Stimulated activated CD4-positive, alpha-beta T cell treated with anti-CD3 and anti-CD28 coated beads, Interleukin-1b, Interleukin-23, amount 100 ng/mL, for 24 hours (primary cell): ENCODE data around the gene MYL4.
A peak's percentile ranks its signal among the peaks of the same experiment; 100 is the strongest.
"Not testable (repeated sequence)": the region's sequence is repeated elsewhere in the genome, so short reads cannot be mapped to it uniquely, and the experiment has no call there.

Experiments
- DNase-seq, 4 experiments: peaks; one replicate each; pipeline ENCODE4 v3.0.0-alpha.2; 2020; ENCODE audit warnings: low read depth in 4 of 4, low spot score in 1 of 4

The MYL4 gene

DNA sequence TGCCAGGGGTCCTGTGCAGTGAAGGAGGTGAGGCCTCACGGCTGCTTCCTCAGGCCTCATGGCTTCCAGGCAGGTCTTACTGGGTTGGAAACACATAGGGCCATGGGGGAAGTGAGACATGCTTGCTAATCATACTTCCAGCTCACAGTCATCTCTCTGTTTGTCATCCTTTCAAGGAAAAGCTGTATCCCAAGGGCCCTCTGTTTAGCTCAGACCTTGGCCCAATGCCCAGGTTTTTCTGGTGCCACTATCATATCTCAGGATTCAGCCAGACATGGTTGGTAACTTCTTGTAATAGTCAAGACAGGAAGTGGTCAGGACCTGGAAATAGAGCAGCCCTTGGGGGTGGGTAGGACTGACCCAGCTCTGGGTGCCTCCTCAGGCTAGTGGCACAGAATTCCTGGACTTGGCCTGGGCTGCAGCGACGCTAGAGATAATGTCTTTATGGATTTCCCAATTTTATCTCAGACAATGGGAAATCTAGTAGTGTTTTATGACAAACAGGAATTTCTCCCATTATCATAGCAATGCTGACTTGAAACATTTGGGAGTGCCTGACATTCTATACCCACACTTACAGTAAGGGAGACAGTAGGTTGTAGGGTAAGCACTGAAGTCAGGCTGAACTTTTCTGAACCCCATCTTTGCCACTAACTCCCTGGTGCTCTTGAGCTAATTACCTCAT, 31.0 kb downstream of the MYL4 start:
- DNase-seq, result no peak

DNA sequence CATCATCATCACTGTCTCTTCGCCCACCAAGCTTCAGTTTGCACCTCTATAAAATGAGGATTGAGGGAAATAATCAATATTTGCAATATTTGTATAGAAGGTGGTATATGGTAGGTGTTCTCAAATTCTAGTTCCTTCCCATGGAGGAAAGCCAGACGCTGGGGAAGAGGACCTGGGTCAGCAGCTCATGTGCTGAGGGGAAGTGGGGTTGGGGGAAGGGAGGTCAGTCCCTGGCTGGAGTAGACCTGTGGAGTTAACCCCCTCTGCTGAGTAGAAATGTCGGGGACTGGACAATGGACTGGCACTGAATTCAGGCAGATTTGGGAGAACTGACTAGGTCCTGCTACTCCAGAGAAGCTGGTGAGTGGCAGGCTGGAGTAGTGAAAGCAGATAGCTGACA, 31.7 kb downstream of the MYL4 start:
- no peak for DNase-seq

- DNase-seq, result no peak
These were observed 33.5 kb downstream of the MYL4 start for GRCh38 chr17:47242648-47243047.

DNA sequence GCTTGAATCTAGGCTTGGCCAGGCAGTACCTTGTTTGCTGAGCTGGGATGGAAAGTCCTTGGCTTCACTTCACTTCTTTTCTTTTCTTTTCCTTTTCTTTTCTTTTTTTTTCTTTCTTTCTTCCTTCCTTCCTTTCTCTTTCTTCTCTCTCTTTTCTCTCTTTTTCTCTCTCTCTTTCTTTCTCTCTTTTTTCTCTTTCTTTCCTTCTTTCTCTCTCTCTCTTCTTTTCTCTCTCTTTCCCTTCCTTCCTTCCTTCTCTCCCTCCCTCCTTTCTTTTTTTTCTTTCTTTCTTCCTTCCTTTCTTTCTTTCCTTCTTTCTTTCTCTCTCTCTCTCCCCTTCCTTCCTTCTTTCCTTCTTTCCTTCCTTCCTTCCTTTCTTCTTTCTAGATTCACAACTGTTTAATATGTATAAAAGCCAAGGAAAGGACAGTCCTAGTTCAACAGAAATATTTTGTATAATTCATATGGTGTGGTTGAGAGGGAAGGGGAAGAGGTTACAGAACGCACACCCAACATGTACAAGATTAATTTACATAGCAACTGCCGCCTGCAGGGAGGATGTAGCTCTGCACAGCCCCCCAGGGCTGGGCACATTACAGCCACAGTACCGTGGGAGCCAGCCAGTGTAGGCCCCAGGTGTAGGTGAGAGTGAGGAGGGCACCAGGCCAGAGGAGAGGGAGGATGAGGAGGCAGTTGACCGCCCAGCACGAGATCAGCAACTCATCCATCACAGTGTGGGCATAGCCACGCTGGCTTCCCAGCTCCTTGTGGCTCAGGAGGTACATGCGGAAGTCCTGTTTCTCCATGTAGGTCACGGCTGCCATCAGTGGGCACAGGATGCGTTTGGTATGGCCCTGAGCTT, 34.8 kb downstream of the MYL4 start:
- no peak for DNase-seq

DNA sequence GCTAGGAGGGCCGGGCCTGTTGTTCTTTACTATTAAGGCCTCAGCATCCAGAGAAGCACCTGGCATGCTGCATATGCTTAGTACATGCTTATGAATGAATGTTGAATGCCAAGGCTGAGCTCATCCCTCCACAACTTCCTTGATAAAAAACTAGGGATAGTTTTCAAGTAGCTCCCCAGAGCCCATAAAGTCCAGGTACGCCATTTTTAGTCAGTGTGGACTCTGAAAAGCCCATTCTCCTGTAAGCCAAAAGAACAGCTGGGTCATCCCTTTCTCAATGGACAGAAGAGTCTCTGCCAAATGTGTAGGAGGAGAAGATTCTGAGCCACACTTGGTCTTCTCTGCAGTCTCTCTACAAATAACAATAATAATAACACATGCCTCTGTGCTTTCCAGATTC, 35.5 kb downstream of the MYL4 start:
- no peak for DNase-seq

DNA sequence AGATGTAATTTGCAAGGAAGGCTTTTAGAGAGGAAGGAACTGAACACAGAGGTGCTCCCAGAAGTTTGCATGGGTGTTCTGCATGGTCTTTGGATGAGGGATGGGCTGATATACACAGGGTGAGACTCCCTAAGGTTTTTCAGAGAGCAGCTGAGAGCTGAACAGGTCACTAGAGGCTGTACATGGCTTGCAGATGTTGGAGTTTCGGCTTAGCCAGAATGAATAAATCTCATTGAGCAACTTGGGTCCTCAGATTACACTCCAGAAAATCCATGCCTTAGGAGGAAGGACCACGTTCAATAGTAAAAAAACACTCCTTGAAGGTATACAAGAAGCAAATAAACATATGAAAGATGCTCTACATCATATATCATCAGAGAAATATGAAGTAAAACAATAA, 37.0 kb downstream of the MYL4 start:
- no peak for DNase-seq

DNA sequence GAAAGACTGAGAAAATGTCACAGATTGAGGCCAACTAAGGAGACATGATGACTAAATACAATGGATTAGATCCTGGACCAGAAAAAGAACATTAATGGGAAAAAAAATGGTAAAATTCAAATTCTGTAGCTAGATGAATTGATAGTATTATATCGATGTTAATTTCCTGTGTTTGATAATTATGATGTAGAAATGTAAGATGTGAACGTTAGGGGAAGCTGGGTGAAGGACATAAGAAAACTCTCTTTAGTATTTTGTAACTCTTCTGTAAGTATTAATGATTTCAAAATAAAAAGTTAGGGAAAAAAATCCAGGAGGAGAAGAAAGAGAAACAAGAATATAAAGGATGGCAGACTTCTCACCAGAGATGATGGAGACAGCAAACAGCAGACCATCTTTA, 41.7 kb downstream of the MYL4 start:
- DNase-seq, result no peak

GRCh38 chr17:47251421-47251940, 42.3 kb downstream of the MYL4 start:
- no peak for DNase-seq

GRCh38 chr17:47252209-47252608, 43.1 kb downstream of the MYL4 start:
- no peak for DNase-seq

- DNase-seq, result no peak
These were observed 43.8 kb downstream of the MYL4 start for GRCh38 chr17:47252766-47253512.

GRCh38 chr17:47253541-47254402, 44.6 kb downstream of the MYL4 start, which contains the start of gene ITGB3:
Gene ITGB3 (plus strand): TSS chr17:47253827. CDS start chr17:47253862, 35 bp downstream.
- peak in 3 of 4 experiments; percentile 25 to 52 (median 39) for DNase-seq

- no peak for DNase-seq
These were observed 45.3 kb downstream of the MYL4 start for GRCh38 chr17:47254403-47254943.

GRCh38 chr17:47257651-47258339, 48.6 kb downstream of the MYL4 start:
- DNase-seq, result no peak

DNA sequence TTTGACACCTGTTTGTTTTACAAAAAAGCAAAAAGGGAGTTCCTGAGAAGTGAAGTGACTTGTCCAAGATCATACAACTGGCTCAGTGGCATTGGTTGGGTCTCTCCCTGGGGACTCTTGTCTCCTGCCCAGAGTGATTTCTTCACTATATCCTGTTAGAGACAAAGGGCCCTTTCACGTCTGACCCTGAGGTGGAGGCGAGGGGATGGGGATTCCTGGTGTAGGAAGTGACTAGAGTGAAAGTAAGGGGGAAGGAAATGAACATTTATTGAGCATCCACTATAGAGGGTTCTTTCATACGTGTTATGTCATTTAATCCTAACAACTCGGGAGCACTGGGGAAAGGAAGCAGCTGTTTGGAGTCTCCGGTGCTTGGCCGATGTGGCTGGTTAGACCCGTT, 53.4 kb downstream of the MYL4 start:
- DNase-seq, result no peak

DNA sequence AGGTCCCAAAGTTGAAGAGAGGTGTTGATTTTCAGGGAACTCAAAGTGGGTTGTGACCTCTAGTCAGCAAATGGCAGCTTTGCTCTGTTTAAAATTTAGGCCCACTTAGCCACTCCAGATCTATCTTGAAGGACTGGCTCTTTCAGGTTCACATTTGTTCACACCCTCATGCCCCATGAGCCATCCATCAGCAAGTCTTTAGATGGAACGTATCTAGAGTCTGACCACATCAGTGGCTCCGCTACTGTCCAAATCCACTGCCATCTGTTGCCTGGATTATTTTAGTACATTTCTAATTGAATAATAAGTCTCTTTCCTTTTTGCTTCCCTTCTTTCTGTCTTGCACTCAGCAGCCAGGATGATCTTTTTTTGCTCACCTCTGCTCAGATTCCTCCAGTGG, 55.0 kb downstream of the MYL4 start:
- no peak for DNase-seq

DNA sequence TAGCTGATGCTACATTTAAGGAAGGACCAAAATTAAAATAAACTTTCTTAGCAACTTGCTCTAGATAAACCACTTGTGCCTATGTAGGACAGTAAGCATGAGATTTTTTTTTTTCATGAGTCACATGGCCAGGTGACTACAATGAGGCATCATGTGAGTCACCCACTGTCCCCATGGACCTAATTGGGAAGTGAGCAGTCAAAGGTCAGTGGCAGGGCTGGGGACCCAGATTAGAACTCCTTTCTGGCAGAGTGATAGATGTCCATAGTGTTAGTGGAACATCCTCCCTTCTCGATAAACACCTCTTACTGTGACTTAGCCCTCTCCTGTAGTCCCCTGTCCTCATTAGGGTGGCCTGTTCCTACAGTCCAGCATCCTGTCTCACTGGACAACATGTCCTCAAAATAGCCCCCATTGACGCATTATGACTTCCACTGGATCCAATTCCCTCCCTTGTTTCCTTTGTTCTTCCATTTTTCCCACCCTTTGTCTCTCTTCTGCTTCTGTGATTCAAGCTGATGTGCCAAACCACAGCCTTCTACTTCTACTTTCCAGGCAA, 56.9 kb downstream of the MYL4 start:
- no peak for DNase-seq

DNA sequence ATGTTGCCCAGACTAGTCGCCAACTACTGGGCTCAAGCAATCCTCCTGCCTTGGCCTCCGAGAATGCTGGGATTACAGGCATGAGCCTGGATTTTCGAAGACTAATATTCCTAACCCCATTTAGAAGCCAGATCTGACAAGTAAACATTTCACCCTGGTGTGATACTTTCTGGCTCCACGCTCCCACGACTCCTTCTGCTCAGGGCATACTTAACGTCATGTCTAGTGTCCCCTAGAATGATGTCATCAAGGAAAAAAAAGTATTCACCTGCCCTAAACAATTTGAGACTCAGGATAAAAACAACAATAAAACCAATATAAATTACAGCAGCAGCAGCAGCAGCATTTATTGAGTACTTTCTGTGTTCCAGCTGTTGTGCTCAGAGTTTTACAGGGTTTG, 57.6 kb downstream of the MYL4 start:
- DNase-seq, result no peak

- DNase-seq, result no peak
These were observed 58.2 kb downstream of the MYL4 start for GRCh38 chr17:47267354-47267828.

DNA sequence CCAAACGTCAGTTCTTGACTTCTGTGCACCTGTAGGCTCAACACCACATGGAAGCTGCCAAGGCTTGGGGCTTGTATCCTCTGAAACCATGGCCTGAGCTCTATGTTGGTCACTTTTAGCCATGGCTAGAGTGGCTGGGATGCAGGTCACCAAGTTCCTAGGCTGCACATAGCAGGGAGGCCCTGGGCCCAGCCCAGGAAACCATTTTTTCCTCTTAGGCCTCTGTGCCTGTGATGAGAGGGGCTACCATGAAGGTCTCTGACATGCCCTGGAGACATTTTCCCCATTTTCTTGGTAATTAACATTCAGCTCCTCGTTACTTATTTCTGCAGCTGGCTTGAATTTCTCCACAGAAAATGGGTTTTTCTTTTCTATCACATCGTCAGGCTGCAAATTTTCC, 59.8 kb downstream of the MYL4 start:
- not testable (repeated sequence) for DNase-seq
